ENCODE measurements around the gene KRTAP4-4. TPM values are rescaled to one million over a fixed set of nuclear protein-coding genes. Genes with fewer than 3 reads are reported as not detected.
"Not testable (repeated sequence)": the region's sequence is repeated elsewhere in the genome, so short reads cannot be mapped to it uniquely, and the experiment has no call there.

The KRTAP4-4 gene
- total RNA-seq, 2 experiments from 2014 or later: not detected

DNA sequence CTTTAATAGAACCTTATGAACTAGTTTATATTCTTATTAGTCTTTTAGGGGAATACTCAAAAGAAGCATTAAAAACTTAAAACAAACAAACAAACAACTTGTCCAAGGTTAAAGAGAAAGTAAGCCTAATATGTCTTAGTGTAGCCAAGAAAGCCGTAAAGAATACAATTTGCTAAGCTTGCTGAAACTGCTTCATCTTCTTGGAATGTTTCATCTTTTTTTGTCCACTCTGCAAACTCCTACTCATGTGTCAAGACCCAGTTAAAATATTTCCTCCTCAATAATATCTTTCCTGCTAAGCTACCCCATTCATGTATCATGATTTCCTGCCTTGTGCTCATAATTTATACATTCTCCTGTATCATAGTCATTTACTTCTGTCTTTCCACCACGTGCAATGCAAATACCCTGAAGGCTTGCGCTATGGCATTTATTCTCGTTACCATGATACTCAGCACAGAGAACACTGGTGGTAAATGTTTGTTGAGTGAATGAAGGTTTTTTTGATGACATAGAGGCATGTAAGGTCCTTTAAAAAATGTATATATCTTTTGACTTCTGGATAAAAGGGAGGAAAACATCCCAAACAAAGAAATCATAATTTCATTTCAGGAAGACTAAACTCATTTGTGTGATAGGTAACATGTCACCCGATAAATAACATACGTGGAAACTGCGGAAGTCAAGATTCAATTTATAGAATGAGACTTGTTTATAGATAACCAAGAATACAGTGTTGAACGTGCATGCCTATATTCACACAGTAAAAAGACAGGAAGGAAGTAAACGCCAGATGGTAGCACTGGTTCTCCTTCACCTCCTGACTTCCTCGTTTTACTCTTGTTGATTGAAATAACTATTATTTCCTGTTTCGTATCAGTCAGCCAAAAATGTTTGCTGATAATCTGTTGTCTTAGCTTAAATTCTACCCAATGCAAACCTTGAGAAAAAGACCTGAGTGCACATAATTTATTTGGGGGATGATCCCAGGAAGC is 40.6 kb downstream of the KRTAP4-4 start:
- H3K27ac Mint-ChIP-seq; intact Hi-C loops (cut with micrococcal nuclease); CTCF ChIA-PET; H3K36me3 Mint-ChIP-seq; DNase-seq; H3K27me3 Mint-ChIP-seq; H3K9me3 Mint-ChIP-seq; H3K4me3 Mint-ChIP-seq; POLR2A ChIA-PET: not testable (repeated sequence)
- peaks cover 33% of the 10 kb centered on the region for H3K4me1 Mint-ChIP-seq (ENCODE audit: low read depth)

DNA sequence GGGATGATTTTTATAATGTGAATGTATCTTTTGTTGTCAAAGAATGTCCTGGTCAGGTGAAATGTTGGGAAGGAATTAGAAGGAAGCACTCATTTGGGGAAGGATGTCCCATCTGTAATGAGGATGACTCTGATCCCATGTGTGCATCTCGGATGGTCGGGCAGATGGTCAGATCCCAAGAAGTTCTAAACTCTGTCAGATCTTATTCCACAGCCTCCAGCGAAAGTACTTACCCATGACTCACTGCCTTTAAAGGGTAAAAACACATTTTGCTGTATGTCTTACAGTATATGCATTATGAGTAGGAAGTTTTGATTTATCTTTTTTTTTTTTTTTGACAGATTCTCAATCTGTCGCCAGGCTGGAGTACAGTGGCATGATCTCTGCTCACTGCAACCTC is 41.8 kb downstream of the KRTAP4-4 start:
- intact Hi-C loops (cut with micrococcal nuclease): no loop called here
- no peak overlapping the region for H3K4me3 Mint-ChIP-seq
- H3K27me3 Mint-ChIP-seq: peaks cover 4% of the 10 kb centered on the region
- ChIA-PET POLR2A (no interaction called here), CTCF (no interaction called here)
- H3K36me3 Mint-ChIP-seq: no peaks in the 10 kb centered on the region
- no peak for DNase-seq
- H3K4me1 Mint-ChIP-seq (ENCODE audit: low read depth): peaks cover 22% of the 10 kb centered on the region
- no peak overlapping the region for H3K27ac Mint-ChIP-seq
- peaks cover 6% of the 10 kb centered on the region for H3K9me3 Mint-ChIP-seq

- H3K9me3 Mint-ChIP-seq; H3K36me3 Mint-ChIP-seq; DNase-seq; POLR2A ChIA-PET; intact Hi-C loops (cut with micrococcal nuclease); H3K27me3 Mint-ChIP-seq; H3K4me3 Mint-ChIP-seq; H3K27ac Mint-ChIP-seq: not testable (repeated sequence)
- CTCF ChIA-PET: interaction anchor here (0.7 kb wide), 1 partner anchor 20 kb away, joined by 3 read pairs; no protein-coding TSS in a partner anchor
- H3K4me1 Mint-ChIP-seq (ENCODE audit: low read depth): peaks cover 16% of the 10 kb centered on the region
Measured at GRCh38 chr17:41117846-41118386, 42.6 kb downstream of the KRTAP4-4 start, which contains the start of gene KRTAP4-11. Gene KRTAP4-11 (minus strand): TSS chr17:41118373. CDS start chr17:41118315, 58 bp downstream.

DNA sequence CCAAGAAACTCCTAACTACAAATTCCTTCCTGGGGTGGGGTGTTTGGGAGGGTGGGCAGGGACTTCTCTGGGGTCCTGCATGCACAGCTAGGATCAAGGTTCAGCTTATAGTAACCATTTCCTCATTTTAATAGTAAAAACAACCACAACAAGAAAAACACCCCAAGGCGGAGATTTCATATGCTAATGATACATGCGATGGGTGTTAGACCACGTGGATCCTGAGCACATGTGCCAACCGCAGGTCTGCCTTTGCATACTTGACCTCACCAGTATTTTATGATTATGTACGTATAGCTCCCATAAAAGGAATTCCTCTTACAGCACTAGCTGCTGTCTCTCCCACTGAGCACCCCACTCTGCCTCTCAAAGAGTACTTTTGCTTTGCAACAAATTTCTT is 44.3 kb downstream of the KRTAP4-4 start:
- peaks cover 4% of the 10 kb centered on the region for H3K9me3 Mint-ChIP-seq
- H3K4me1 Mint-ChIP-seq (ENCODE audit: low read depth): peaks cover 12% of the 10 kb centered on the region
- CTCF ChIA-PET: no interaction called here
- H3K27me3 Mint-ChIP-seq: peaks cover 4% of the 10 kb centered on the region
- H3K36me3 Mint-ChIP-seq: peaks cover 2% of the 10 kb centered on the region
- POLR2A ChIA-PET: no interaction called here
- no peak overlapping the region for H3K4me3 Mint-ChIP-seq
- intact Hi-C loops (cut with micrococcal nuclease): no loop called here
- no peak for DNase-seq
- no peak overlapping the region for H3K27ac Mint-ChIP-seq

GRCh38 chr17:41111151-41111885 is 49.2 kb downstream of the KRTAP4-4 start:
- H3K4me1 Mint-ChIP-seq (ENCODE audit: low read depth): peaks cover 2% of the 10 kb centered on the region

More at GRCh38 chr17:41111151-41111885, 49.2 kb downstream of the KRTAP4-4 start:
- Mint-ChIP-seq H3K4me3 (no peak overlapping the region), H3K27ac (no peak overlapping the region), H3K27me3 (peaks cover 7% of the 10 kb centered on the region), H3K36me3 (peaks cover 2% of the 10 kb centered on the region), H3K9me3 (peaks cover 8% of the 10 kb centered on the region)
- intact Hi-C loops (cut with micrococcal nuclease): no loop called here
- POLR2A ChIA-PET: no interaction called here
- CTCF ChIA-PET: no interaction called here
- no peak for DNase-seq

Other genes starting within 250 kb of the KRTAP4-4 start
- gene KRT23, start 223.1 kb downstream of the KRTAP4-4 start, total RNA-seq: not detected
- not detected for gene KRT39, start 193.8 kb downstream of the KRTAP4-4 start, total RNA-seq
- not detected for gene KRT40, start 176.4 kb downstream of the KRTAP4-4 start, total RNA-seq
- gene KRTAP3-3, start 166.6 kb downstream of the KRTAP4-4 start, total RNA-seq: not detected
- not detected for gene KRTAP3-2, start 160.8 kb downstream of the KRTAP4-4 start, total RNA-seq
- not detected for gene KRTAP3-1, start 151.6 kb downstream of the KRTAP4-4 start, total RNA-seq
- gene KRTAP1-5, start 133.5 kb downstream of the KRTAP4-4 start, total RNA-seq: not detected
- not detected for gene KRTAP1-4, start 130.6 kb downstream of the KRTAP4-4 start, total RNA-seq
- gene KRTAP1-3, start 125.9 kb downstream of the KRTAP4-4 start, total RNA-seq: not detected
- gene KRTAP1-1, start 119.3 kb downstream of the KRTAP4-4 start, total RNA-seq: not detected
- gene KRTAP2-1, start 113.4 kb downstream of the KRTAP4-4 start, total RNA-seq: not detected
- gene KRTAP2-2, start 105.5 kb downstream of the KRTAP4-4 start, total RNA-seq: not detected
- gene KRTAP2-3, start 100.6 kb downstream of the KRTAP4-4 start, total RNA-seq: not detected
- not detected for gene KRTAP2-4, start 94.9 kb downstream of the KRTAP4-4 start, total RNA-seq
- not detected for gene KRTAP4-7, start 76.6 kb downstream of the KRTAP4-4 start, total RNA-seq
- gene KRTAP4-8, start 62.6 kb downstream of the KRTAP4-4 start, total RNA-seq: not detected
- gene KRTAP4-16, start 58.5 kb downstream of the KRTAP4-4 start, total RNA-seq: not detected
- gene KRTAP4-9, start 55.4 kb downstream of the KRTAP4-4 start, total RNA-seq: not detected
- not detected for gene KRTAP4-11, start 42.4 kb downstream of the KRTAP4-4 start, total RNA-seq
- not detected for gene KRTAP4-12, start 36.6 kb downstream of the KRTAP4-4 start, total RNA-seq
- gene KRTAP4-6, start 20.2 kb downstream of the KRTAP4-4 start, total RNA-seq: not detected
- gene KRTAP4-5, start 10.9 kb downstream of the KRTAP4-4 start, total RNA-seq: not detected
- gene KRTAP4-3, start 7.5 kb upstream of the KRTAP4-4 start, total RNA-seq: not detected
- gene KRTAP4-2, start 17.5 kb upstream of the KRTAP4-4 start, total RNA-seq: not detected
- not detected for gene KRTAP4-1, start 24.2 kb upstream of the KRTAP4-4 start, total RNA-seq
- not detected for gene KRTAP9-1, start 29.1 kb upstream of the KRTAP4-4 start, total RNA-seq
- gene KRTAP9-2, start 65.9 kb upstream of the KRTAP4-4 start, total RNA-seq: not detected
- gene KRTAP9-3, start 71.7 kb upstream of the KRTAP4-4 start, total RNA-seq: not detected
- gene KRTAP9-8, start 77.3 kb upstream of the KRTAP4-4 start, total RNA-seq: not detected
- gene KRTAP9-4, start 88.9 kb upstream of the KRTAP4-4 start, total RNA-seq: not detected
- not detected for gene KRTAP9-9, start 94.6 kb upstream of the KRTAP4-4 start, total RNA-seq
- gene KRTAP9-6, start 104.6 kb upstream of the KRTAP4-4 start, total RNA-seq: not detected
- gene KRTAP9-7, start 115.0 kb upstream of the KRTAP4-4 start, total RNA-seq: not detected
- gene KRTAP29-1, start 142.1 kb upstream of the KRTAP4-4 start, total RNA-seq: not detected
- not detected for gene KRTAP16-1, start 148.6 kb upstream of the KRTAP4-4 start, total RNA-seq
- gene KRTAP17-1, start 155.0 kb upstream of the KRTAP4-4 start, total RNA-seq: not detected
- gene KRT33A, start 190.1 kb upstream of the KRTAP4-4 start, total RNA-seq: not detected
- not detected for gene KRT33B, start 209.1 kb upstream of the KRTAP4-4 start, total RNA-seq
- not detected for gene KRT34, start 221.6 kb upstream of the KRTAP4-4 start, total RNA-seq
- gene KRT31, start 236.9 kb upstream of the KRTAP4-4 start, total RNA-seq: not detected

All from activated CD4-positive, alpha-beta memory T cell treated with anti-CD3 and anti-CD28 coated beads for 36 hours (primary cell).